RWPE1 (cell line): ENCODE data around the gene GPC6.

Experiments used
- CTCF ChIA-PET: fragments of 350-600 bp; sonication (Branson Sonifier 250); formaldehyde crosslinking; extraction: SDS; loops from one replicate; lab custom pipeline; 2021; lab: Yijun Ruan, JAX
- POLR2A ChIA-PET: fragments of 400-600 bp; formaldehyde crosslinking; extraction: SDS; loops from one replicate; lab custom pipeline; 2020; ENCODE audit warnings: antibody characterized with exemption; ENCODE audit not compliant: low non-redundant PET; lab: Yijun Ruan, JAX
- DNase-seq: peaks from one replicate; pipeline ENCODE4 v3.0.0; 2012; ENCODE audit warnings: low spot score
- H3K27ac ChIP-seq: fragments of 450-650 bp; 2 replicates; pipeline ENCODE4 v1.5.1; 2017
- TF ChIP-seq, protein P1 (sequence below): fragments of 450-650 bp; conservative IDR thresholded peaks from 2 replicates; pipeline ENCODE4 v1.5.1; 2017; ENCODE audit warnings: low read depth, mild to moderate bottlenecking

Gene GPC6

GRCh38 chr13:93279982-93280381 lies 53.4 kb downstream of the GPC6 start:
- no peak for DNase-seq
- no peak overlapping the region for H3K27ac ChIP-seq
- CTCF ChIA-PET: no interaction called here
- TF ChIP-seq, protein P1, sequence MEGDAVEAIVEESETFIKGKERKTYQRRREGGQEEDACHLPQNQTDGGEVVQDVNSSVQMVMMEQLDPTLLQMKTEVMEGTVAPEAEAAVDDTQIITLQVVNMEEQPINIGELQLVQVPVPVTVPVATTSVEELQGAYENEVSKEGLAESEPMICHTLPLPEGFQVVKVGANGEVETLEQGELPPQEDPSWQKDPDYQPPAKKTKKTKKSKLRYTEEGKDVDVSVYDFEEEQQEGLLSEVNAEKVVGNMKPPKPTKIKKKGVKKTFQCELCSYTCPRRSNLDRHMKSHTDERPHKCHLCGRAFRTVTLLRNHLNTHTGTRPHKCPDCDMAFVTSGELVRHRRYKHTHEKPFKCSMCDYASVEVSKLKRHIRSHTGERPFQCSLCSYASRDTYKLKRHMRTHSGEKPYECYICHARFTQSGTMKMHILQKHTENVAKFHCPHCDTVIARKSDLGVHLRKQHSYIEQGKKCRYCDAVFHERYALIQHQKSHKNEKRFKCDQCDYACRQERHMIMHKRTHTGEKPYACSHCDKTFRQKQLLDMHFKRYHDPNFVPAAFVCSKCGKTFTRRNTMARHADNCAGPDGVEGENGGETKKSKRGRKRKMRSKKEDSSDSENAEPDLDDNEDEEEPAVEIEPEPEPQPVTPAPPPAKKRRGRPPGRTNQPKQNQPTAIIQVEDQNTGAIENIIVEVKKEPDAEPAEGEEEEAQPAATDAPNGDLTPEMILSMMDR: no peak
- POLR2A ChIA-PET: no interaction called here

DNA sequence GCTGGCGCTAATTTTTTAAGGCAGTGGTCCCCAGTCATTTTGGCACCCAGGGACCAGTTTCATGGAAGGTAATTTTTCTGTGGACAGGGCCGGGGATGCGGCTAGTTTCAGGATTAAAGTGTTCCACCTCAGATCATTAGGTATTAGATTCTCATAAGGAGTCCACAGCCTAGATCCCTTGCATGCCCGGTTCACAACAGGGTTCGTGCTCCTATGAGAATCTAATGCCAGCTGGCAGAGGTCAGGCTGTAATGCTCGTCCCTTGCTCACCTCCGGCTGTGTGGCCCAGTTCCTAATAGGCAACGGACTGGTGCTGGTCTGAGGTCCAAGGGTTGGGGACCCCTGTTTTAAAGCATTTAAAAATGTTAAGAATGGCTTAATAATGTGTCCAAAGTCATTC lies 54.1 kb downstream of the GPC6 start:
- H3K27ac ChIP-seq: no peak overlapping the region
- ChIA-PET CTCF (interaction anchor here (0.6 kb wide), 1 partner anchor 387 kb away, joined by 3 read pairs; no protein-coding TSS in a partner anchor), POLR2A (no interaction called here)
- no peak for DNase-seq
- TF ChIP-seq, protein P1: no peak

GRCh38 chr13:93283255-93283654 lies 56.6 kb downstream of the GPC6 start:
- TF ChIP-seq, protein P1: no peak
- POLR2A ChIA-PET: no interaction called here
- DNase-seq: no peak
- CTCF ChIA-PET: interaction anchor here (0.6 kb wide), 1 partner anchor 1064 kb away, joined by 5 read pairs; no protein-coding TSS in a partner anchor
- no peak overlapping the region for H3K27ac ChIP-seq

GRCh38 chr13:93284064-93284463 lies 57.5 kb downstream of the GPC6 start:
- no peak for DNase-seq
- POLR2A ChIA-PET: no interaction called here
- no peak overlapping the region for H3K27ac ChIP-seq
- TF ChIP-seq, protein P1: no peak
- CTCF ChIA-PET: no interaction called here

DNA sequence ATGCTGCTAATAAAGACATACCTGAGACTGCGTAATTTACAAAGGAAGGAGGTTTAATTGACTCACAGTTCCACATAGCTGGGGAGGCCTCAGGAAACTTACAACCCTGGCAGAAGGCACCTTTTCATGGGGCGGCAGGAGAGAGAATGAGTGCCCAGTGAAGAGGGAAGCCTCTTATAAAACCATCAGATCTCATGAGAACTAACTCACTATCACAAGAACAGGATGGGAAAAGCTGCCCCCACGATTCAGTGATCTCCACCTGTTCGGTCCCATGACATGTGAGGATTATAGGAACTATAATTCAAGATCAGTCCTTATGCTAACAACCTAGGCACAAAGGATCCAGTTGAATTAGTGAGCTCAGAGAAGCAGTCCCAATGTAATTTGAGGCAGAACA lies 59.4 kb downstream of the GPC6 start:
- H3K27ac ChIP-seq: no peak overlapping the region
- ChIA-PET POLR2A (no interaction called here), CTCF (no interaction called here)
- no peak for DNase-seq
- TF ChIP-seq, protein P1: no peak

DNA sequence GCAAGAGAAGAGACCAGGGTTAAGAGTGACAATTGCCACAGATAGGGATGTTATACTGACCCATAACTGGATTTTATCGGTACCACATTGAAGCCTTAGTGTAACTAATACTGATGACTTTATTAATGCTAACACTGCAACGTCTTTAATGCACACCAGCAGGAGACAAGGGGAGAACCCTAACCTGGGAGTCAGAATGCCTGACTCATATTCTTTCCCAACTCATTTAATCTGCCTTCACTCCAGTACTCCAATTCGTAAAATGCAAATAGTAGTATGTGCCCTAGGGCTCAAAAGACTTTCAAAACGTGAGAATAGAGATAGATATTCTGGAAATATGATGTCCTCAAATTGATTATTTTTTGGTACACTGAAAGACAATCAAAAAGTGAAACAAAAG lies 62.4 kb downstream of the GPC6 start:
- H3K27ac ChIP-seq: no peak overlapping the region
- TF ChIP-seq, protein P1: no peak
- ChIA-PET POLR2A (no interaction called here), CTCF (no interaction called here)
- DNase-seq: no peak
